ENCODE results near the gene OR7A5.
"Not testable (repeated sequence)": the region's sequence is repeated elsewhere in the genome, so short reads cannot be mapped to it uniquely, and the experiment has no call there.

The OR7A5 gene

GRCh38 chr19:14786421-14786851 lies 48.5 kb downstream of the OR7A5 start:
- no peaks in the 10 kb centered on the region for H3K9me3 ChIP-seq (ENCODE audit: control insufficient read depth, insufficient read depth, low read depth, low read length)
- CTCF ChIA-PET, result interaction anchor here (0.6 to 2.8 kb wide), 37 partner anchors 9 to 1985 kb away, joined by 3 to 19 read pairs (median 4); partner anchors contain the start of genes ADGRE2, NDUFB7 and OR7A17
- POLR2A ChIA-PET, result no interaction called here
- H3K27ac ChIP-seq (ENCODE audit: extremely low read depth, low read depth, low read length), result no peak overlapping the region
- no peak overlapping the region for H3K4me3 ChIP-seq (ENCODE audit: low read depth, low read length)
- TF ChIP-seq ZNF302 (tag by site-specific recombination; IDR thresholded peaks at IDR 0.05; ENCODE audit: low read depth) (no peak), ZNF654 (tag by site-specific recombination; IDR thresholded peaks at IDR 0.05; ENCODE audit: low read depth) (peak; percentile 69), ZNF362 (tag by site-specific recombination; IDR thresholded peaks at IDR 0.05) (no peak), CTCF (tag by site-specific recombination; IDR thresholded peaks at IDR 0.05) (peak; percentile 57), ZNF335 (tag by site-specific recombination; conservative IDR thresholded peaks at IDR 0.05) (0 out of 2 replicates have a peak, but pooled peaks have one; percentile 25), PATZ1 (tag by site-specific recombination; IDR thresholded peaks at IDR 0.05) (peak; percentile 43), EGR2 (tag by site-specific recombination; IDR thresholded peaks at IDR 0.05; ENCODE audit: low read depth) (0 out of 2 replicates have a peak, but pooled peaks have one; percentile 5), SP2 (tag by site-specific recombination; IDR thresholded peaks at IDR 0.05) (0 out of 2 replicates have a peak, but pooled peaks have one; percentile 11), PRDM10 (tag by site-specific recombination; IDR thresholded peaks at IDR 0.05) (peak; percentile 54), ZNF639 (tag by site-specific recombination; IDR thresholded peaks at IDR 0.05) (no peak)
- H3K36me3 ChIP-seq (ENCODE audit: control insufficient read depth in 2 of 2, insufficient read depth in 1 of 2, low read length in 2 of 2), result no peaks in the 10 kb centered on the region
- H3K4me1 ChIP-seq (ENCODE audit: control insufficient read depth, insufficient read depth, low read length), result no peaks in the 10 kb centered on the region

- peak; percentile 88 for TF ChIP-seq ZNF623 (tag by site-specific recombination; IDR thresholded peaks at IDR 0.05)
- TF ChIP-seq ZNF16 (tag by site-specific recombination; IDR thresholded peaks at IDR 0.05; ENCODE audit: low read depth), result peak; percentile 31; the same call in 1 of the 2 replicates
- H3K4me3 ChIP-seq (ENCODE audit: low read depth, low read length); H3K4me1 ChIP-seq (ENCODE audit: control insufficient read depth, insufficient read depth, low read length); H3K27ac ChIP-seq (ENCODE audit: extremely low read depth, low read depth, low read length); H3K9me3 ChIP-seq (ENCODE audit: control insufficient read depth, insufficient read depth, low read depth, low read length); POLR2A ChIA-PET; H3K36me3 ChIP-seq (ENCODE audit: control insufficient read depth in 2 of 2, insufficient read depth in 1 of 2, low read length in 2 of 2): not testable (repeated sequence)
- CTCF ChIA-PET, result interaction anchor here (0.6 to 2.3 kb wide), 11 partner anchors 10 to 1851 kb away, joined by 3 to 16 read pairs (median 4); no protein-coding TSS in a partner anchor
These were observed 49.7 kb downstream of the OR7A5 start for GRCh38 chr19:14785102-14785793.

Measured in HEK293 (cell line).